ENCODE measurements around the gene ZBTB6.

GRCh38 chr9:122940454-122940748, 27.3 kb upstream of the ZBTB6 start:
- TF ChIP-seq POLR2AphosphoS5 (IDR thresholded peaks at IDR 0.05) (no peak), EP300 (IDR thresholded peaks at IDR 0.05; ENCODE audit: low read depth) (no peak), POLR2A (IDR thresholded peaks at IDR 0.05) (no peak)
- TF ChIP-seq, protein P1, sequence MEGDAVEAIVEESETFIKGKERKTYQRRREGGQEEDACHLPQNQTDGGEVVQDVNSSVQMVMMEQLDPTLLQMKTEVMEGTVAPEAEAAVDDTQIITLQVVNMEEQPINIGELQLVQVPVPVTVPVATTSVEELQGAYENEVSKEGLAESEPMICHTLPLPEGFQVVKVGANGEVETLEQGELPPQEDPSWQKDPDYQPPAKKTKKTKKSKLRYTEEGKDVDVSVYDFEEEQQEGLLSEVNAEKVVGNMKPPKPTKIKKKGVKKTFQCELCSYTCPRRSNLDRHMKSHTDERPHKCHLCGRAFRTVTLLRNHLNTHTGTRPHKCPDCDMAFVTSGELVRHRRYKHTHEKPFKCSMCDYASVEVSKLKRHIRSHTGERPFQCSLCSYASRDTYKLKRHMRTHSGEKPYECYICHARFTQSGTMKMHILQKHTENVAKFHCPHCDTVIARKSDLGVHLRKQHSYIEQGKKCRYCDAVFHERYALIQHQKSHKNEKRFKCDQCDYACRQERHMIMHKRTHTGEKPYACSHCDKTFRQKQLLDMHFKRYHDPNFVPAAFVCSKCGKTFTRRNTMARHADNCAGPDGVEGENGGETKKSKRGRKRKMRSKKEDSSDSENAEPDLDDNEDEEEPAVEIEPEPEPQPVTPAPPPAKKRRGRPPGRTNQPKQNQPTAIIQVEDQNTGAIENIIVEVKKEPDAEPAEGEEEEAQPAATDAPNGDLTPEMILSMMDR (IDR thresholded peaks at IDR 0.05) = no peak
